GM23338 (cell line): ENCODE data around the gene AGA. TPM values are rescaled to one million over a fixed set of nuclear protein-coding genes. Genes with fewer than 3 reads are reported as not detected.
A peak's percentile ranks its signal among the peaks of the same experiment; 100 is the strongest.

Source experiments
- ATAC-seq: fragments of 200-7000 bp; cut with Tn5 transposase; 3 replicates; pipeline ENCODE4 v1.9.1; 2020
- DNase-seq: peaks from one replicate; pipeline ENCODE4 v3.0.0-alpha.2; 2015; ENCODE audit warnings: low spot score
- H2AFZ ChIP-seq: fragments of 200-600 bp; sonication (generic); 2 replicates; pipeline ENCODE4 v1.8.0; 2016; ENCODE audit warnings: antibody characterized with exemption, mild to moderate bottlenecking, moderate library complexity
- H3F3A ChIP-seq: fragments of 200-600 bp; sonication (generic); replicated peaks from 2 replicates; pipeline ENCODE4 v1.8.0; 2017; ENCODE audit warnings: antibody characterized with exemption, mixed run types, low read depth
- H3K27ac ChIP-seq: fragments of 200-600 bp; sonication (generic); 2 replicates; pipeline ENCODE4 v1.6.1; 2016; ENCODE audit warnings: low read depth
- H3K27me3 ChIP-seq: fragments of 200-600 bp; sonication (generic); 2 replicates; pipeline ENCODE4 v1.8.0; 2016; ENCODE audit warnings: mild to moderate bottlenecking, mixed run types, moderate library complexity; ENCODE audit not compliant: insufficient read depth
- H3K36me3 ChIP-seq: fragments of 200-600 bp; sonication (generic); 2 replicates; pipeline ENCODE4 v1.8.0; 2016; ENCODE audit warnings: mild to moderate bottlenecking; ENCODE audit not compliant: insufficient read depth
- H3K4me1 ChIP-seq: fragments of 200-600 bp; sonication (generic); 2 replicates; pipeline ENCODE4 v1.8.0; 2016; ENCODE audit warnings: mild to moderate bottlenecking, moderate library complexity; ENCODE audit not compliant: insufficient read depth
- H3K4me2 ChIP-seq: fragments of 200-600 bp; sonication (generic); 2 replicates; pipeline ENCODE4 v1.7.1; 2017; ENCODE audit warnings: mixed run types
- H3K4me3 ChIP-seq: fragments of 200-600 bp; sonication (generic); 2 replicates; pipeline ENCODE4 v1.6.1; 2016; ENCODE audit warnings: mixed run types
- H3K79me2 ChIP-seq: fragments of 200-600 bp; sonication (generic); replicated peaks from 2 replicates; pipeline ENCODE4 v1.8.0; 2017; ENCODE audit warnings: mild to moderate bottlenecking; ENCODE audit not compliant: insufficient read depth
- H3K9me2 ChIP-seq: fragments of 200-600 bp; sonication (generic); 2 replicates; pipeline ENCODE4 v1.8.0; 2017; ENCODE audit not compliant: insufficient read depth
- H4K20me1 ChIP-seq: fragments of 200-600 bp; sonication (generic); replicated peaks from 2 replicates; pipeline ENCODE4 v1.8.0; 2017; ENCODE audit warnings: mild to moderate bottlenecking; ENCODE audit not compliant: insufficient read depth
- H3K27ac Mint-ChIP-seq: 2 replicates; pipeline ENCODE4 v1.8.0; 2020; ENCODE audit warnings: inconsistent platforms, mild to moderate bottlenecking, moderate library complexity, mixed read lengths
- H3K27me3 Mint-ChIP-seq: 3 replicates; pipeline ENCODE4 v1.8.0; 2022; ENCODE audit warnings: low read depth, mild to moderate bottlenecking, moderate library complexity, mixed read lengths, inconsistent platforms; ENCODE audit not compliant: insufficient read depth, poor library complexity
- H3K36me3 Mint-ChIP-seq: 3 replicates; pipeline ENCODE4 v1.8.0; 2021; ENCODE audit warnings: low read depth, mild to moderate bottlenecking, inconsistent platforms, moderate library complexity, mixed read lengths
- H3K4me1 Mint-ChIP-seq: 3 replicates; pipeline ENCODE4 v1.8.0; 2020; ENCODE audit warnings: mild to moderate bottlenecking, inconsistent platforms, mixed read lengths
- H3K4me3 Mint-ChIP-seq: 3 replicates; pipeline ENCODE4 v1.8.0; 2021; ENCODE audit warnings: moderate library complexity, mild to moderate bottlenecking, inconsistent platforms, mixed read lengths
- H3K9me3 Mint-ChIP-seq: 3 replicates; pipeline ENCODE4 v1.8.0; 2020; ENCODE audit warnings: moderate library complexity, mild to moderate bottlenecking, inconsistent platforms, mixed read lengths
- CREB1 ChIP-seq: fragments of 250-450 bp; sonication (Bioruptor Pico); IDR thresholded peaks from 2 replicates; pipeline ENCODE4 v1.5.0; 2020; ENCODE audit warnings: low read depth, mild to moderate bottlenecking, moderate library complexity
- CTCF ChIP-seq, 2 experiments: fragments of 200-600 bp in 1 of 2; sonication (generic) in 1 of 2; conservative IDR thresholded peaks; 2 replicates each; pipeline versions ENCODE4 v1.5.1 to v1.6.1; 2016 to 2017; ENCODE audit warnings: antibody characterized with exemption in 2 of 2, low read depth in 2 of 2, mild to moderate bottlenecking in 2 of 2, moderate library complexity in 1 of 2
- ETS1 ChIP-seq: IDR thresholded peaks from 2 replicates; pipeline ENCODE4 v1.6.1; 2016; ENCODE audit warnings: antibody characterized with exemption
- EZH2 ChIP-seq: fragments of 200-600 bp; sonication (generic); IDR thresholded peaks from one replicate; pipeline ENCODE4 v1.8.0; 2017; ENCODE audit warnings: antibody characterized with exemption, mild to moderate bottlenecking, low read depth; ENCODE audit not compliant: unreplicated experiment
- EZH2phosphoT487 ChIP-seq: fragments of 200-600 bp; sonication (generic); IDR thresholded peaks from one replicate; pipeline ENCODE4 v1.8.1; 2018; ENCODE audit warnings: antibody characterized with exemption; ENCODE audit not compliant: unreplicated experiment
- JUNB ChIP-seq: IDR thresholded peaks from one replicate; pipeline ENCODE4 v1.6.1; 2016; ENCODE audit warnings: antibody characterized with exemption; ENCODE audit not compliant: unreplicated experiment
- NANOG ChIP-seq: IDR thresholded peaks from 2 replicates; pipeline ENCODE4 v1.6.1; 2016; ENCODE audit warnings: antibody characterized with exemption, borderline replicate concordance
- POLR2AphosphoS5 ChIP-seq: IDR thresholded peaks from 2 replicates; pipeline ENCODE4 v1.6.1; 2016; ENCODE audit warnings: antibody characterized with exemption, low read depth
- REST ChIP-seq: IDR thresholded peaks from one replicate; pipeline ENCODE4 v1.6.1; 2018; ENCODE audit warnings: antibody characterized with exemption; ENCODE audit not compliant: unreplicated experiment
- STAT1 ChIP-seq: IDR thresholded peaks from one replicate; pipeline ENCODE4 v1.6.1; 2016; ENCODE audit warnings: antibody characterized with exemption; ENCODE audit not compliant: unreplicated experiment
- ZNF114 ChIP-seq: fragments of 250-450 bp; sonication (Bioruptor Pico); IDR thresholded peaks from 2 replicates; pipeline ENCODE4 v1.5.0; 2020; ENCODE audit warnings: mild to moderate bottlenecking, moderate library complexity
- ZNF331 ChIP-seq: fragments of 250-450 bp; sonication (Bioruptor Pico); IDR thresholded peaks from 2 replicates; pipeline ENCODE4 v1.5.0; 2020; ENCODE audit warnings: low read depth, mild to moderate bottlenecking, moderate library complexity
- ZNF462 ChIP-seq: fragments of 250-450 bp; sonication (Bioruptor Pico); IDR thresholded peaks from 2 replicates; pipeline ENCODE4 v1.5.0; 2020; ENCODE audit warnings: mild to moderate bottlenecking, moderate library complexity
- polyA plus RNA-seq: library from polyadenylated mRNA; unstranded; fragments of >200 nt; fragmentation: Nextera tagmentation; extraction: Ambion mirVana; gene quantifications from 2 replicates; pipeline ENCODE4 v1.2.1, GENCODE V29; 2016
- total RNA-seq: library from RNA; depleted of rRNA; stranded (reverse); fragments of >200 nt; shearing (Covaris generic); gene quantifications from 2 replicates; pipeline ENCODE4 v1.2.3, GENCODE V29; 2014

AGA gene
- total and polyA plus RNA-seq, 2 experiments from 2014 or later = 5.5 to 12.8 TPM

- no peak for TF ChIP-seq CTCF (conservative IDR thresholded peaks at IDR 0.05; ENCODE audit: low read depth in 2 of 2)
- TF ChIP-seq ZNF462 (CRISPR knock-in tag) = no peak
- no peak for TF ChIP-seq EZH2
- TF ChIP-seq EZH2phosphoT487 = no peak
- TF ChIP-seq NANOG = no peak
- no peak for TF ChIP-seq POLR2AphosphoS5
- TF ChIP-seq ETS1 = no peak
- TF ChIP-seq JUNB = no peak
- TF ChIP-seq REST = no peak
- TF ChIP-seq STAT1 = no peak
- TF ChIP-seq ZNF114 (CRISPR knock-in tag) = no peak
- TF ChIP-seq CREB1 (CRISPR knock-in tag) = no peak
- TF ChIP-seq ZNF331 (CRISPR knock-in tag) = no peak
- H3K9me3 Mint-ChIP-seq = no peaks in the 10 kb centered on the region
- 0 out of 2 replicates have a peak, but pooled peaks cover 2% of the 10 kb centered on the region for H3F3A ChIP-seq
- H3K4me3 ChIP-seq = 0 out of 2 replicates have a peak overlapping the region, but pooled peaks have one; percentile 43
- no peak overlapping the region for H3K27ac ChIP-seq
- peak overlapping the region; percentile 47 for H3K4me2 ChIP-seq
- no peaks in the 10 kb centered on the region for H3K36me3 Mint-ChIP-seq
- peaks cover 1% of the 10 kb centered on the region for H3K4me1 ChIP-seq
- no peaks in the 10 kb centered on the region for H4K20me1 ChIP-seq
- DNase-seq (no peak), ATAC-seq (no peak)
- peaks cover 5% of the 10 kb centered on the region for H3K27me3 Mint-ChIP-seq
- H3K79me2 ChIP-seq = peaks cover 44% of the 10 kb centered on the region
- H3K4me3 Mint-ChIP-seq = peak overlapping the region; percentile 21; the same call in 2 of the 3 replicates
- no peaks in the 10 kb centered on the region for H3K9me2 ChIP-seq
- H3K36me3 ChIP-seq = no peaks in the 10 kb centered on the region
- no peak overlapping the region for H3K27ac Mint-ChIP-seq
- peaks cover 13% of the 10 kb centered on the region for H3K4me1 Mint-ChIP-seq
- no peak overlapping the region for H2AFZ ChIP-seq
- no peaks in the 10 kb centered on the region for H3K27me3 ChIP-seq
Measured at GRCh38 chr4:177446586-177446985, 4.3 kb upstream of the AGA start.
